Measurements from ENCODE around the gene LBX1. TPM values are rescaled to one million over a fixed set of nuclear protein-coding genes. Genes with fewer than 3 reads are reported as not detected.

The LBX1 gene
- total and polyA plus RNA-seq, 7 donors: not detected

DNA sequence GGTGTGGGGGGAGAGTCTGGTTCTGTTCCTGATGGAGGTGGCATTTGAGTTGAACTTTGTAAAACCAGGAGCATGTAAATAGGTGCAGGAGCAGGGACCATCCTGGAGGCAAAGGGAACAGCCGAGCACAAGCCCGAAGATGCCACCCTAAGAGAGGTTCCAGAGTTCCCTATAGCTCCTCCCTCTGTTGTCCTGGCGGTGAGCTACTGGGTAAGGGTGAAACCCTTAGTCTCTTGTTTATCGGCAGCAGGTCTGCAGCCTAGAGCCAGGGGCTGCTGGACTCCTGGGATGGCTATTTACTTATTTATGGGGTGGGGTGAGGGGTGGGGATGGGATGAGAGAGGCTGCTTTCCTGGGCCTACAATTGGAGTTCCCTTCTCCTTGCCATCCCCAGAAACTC, 6.5 kb upstream of the LBX1 start:
- no peaks in the 10 kb centered on the region for H3K36me3 ChIP-seq
- TF ChIP-seq EP300 (IDR thresholded peaks at IDR 0.05) (no peak), POLR2A (IDR thresholded peaks at IDR 0.05) (no peak), CTCF (IDR thresholded peaks at IDR 0.05) (no peak), POLR2AphosphoS5 (IDR thresholded peaks at IDR 0.05) (no peak)
- H3K27ac ChIP-seq: no peak overlapping the region
- H3K4me3 ChIP-seq: no peak overlapping the region
- peaks cover 60 to 96% (median 83%) of the 10 kb centered on the region in 3 donors for H3K27me3 ChIP-seq
- no peaks in the 10 kb centered on the region for H3K9me3 ChIP-seq
- intact Hi-C loops (cut with DNase I): no loop called here
- WGBS, 2 donors: 7 to 15% methylated on average over 4 of the region's 4 CpGs
- peaks cover 0 to 12% (median 11%) of the 10 kb centered on the region in 4 donors for H3K4me1 ChIP-seq
- DNase-seq: no peak

GRCh38 chr10:101234333-101234732, 5.1 kb upstream of the LBX1 start:
- TF ChIP-seq POLR2AphosphoS5 (IDR thresholded peaks at IDR 0.05): no peak
- TF ChIP-seq EP300 (IDR thresholded peaks at IDR 0.05): no peak
- no peak for TF ChIP-seq CTCF (IDR thresholded peaks at IDR 0.05)
- no peak for TF ChIP-seq POLR2A (IDR thresholded peaks at IDR 0.05)
- intact Hi-C loops (cut with DNase I): loop anchor here (5.0 kb wide), 1 partner anchor 118 kb away; the partner anchor contains the start of gene BTRC
- Histone ChIP-seq H3K27ac (no peak overlapping the region), H3K4me1 (peaks cover 0 to 24% (median 21%) of the 10 kb centered on the region in 4 donors), H3K4me3 (no peak overlapping the region), H3K9me3 (no peaks in the 10 kb centered on the region), H3K27me3 (peaks cover 74 to 100% (median 97%) of the 10 kb centered on the region in 3 donors), H3K36me3 (no peaks in the 10 kb centered on the region)
- no peak for DNase-seq
- WGBS, 2 donors: 34 to 55% methylated on average over 1 of the region's 1 CpG

DNA sequence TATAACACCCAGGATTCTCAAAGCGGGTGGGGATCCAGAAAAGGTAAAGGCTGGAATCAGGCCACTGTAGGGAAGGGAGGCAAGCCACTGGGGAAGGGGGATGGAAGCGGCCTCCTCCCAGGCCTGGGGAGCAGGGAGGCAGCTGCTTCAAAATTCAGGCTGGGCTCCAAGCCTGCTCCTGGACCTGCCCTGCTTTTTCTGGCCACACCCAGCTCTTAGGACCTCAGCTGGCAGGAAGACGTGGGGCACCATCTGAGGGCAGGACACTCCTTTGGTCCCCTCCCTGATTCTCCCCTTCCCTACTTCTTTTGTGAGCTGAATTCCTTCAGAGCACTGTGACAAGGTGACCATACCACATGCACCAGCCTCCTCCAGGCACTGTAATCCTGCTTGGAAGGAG, 4.6 kb upstream of the LBX1 start:
- Histone ChIP-seq H3K4me1 (peaks cover 0 to 28% (median 26%) of the 10 kb centered on the region in 4 donors), H3K4me3 (no peak overlapping the region), H3K9me3 (no peaks in the 10 kb centered on the region), H3K27ac (no peak overlapping the region), H3K36me3 (no peaks in the 10 kb centered on the region), H3K27me3 (peaks cover 78 to 100% (median 98%) of the 10 kb centered on the region in 3 donors)
- intact Hi-C loops (cut with DNase I): loop anchor here (5.0 kb wide), 1 partner anchor 118 kb away; the partner anchor contains the start of gene BTRC
- TF ChIP-seq EP300 (IDR thresholded peaks at IDR 0.05): no peak
- no peak for TF ChIP-seq CTCF (IDR thresholded peaks at IDR 0.05)
- no peak for TF ChIP-seq POLR2AphosphoS5 (IDR thresholded peaks at IDR 0.05)
- TF ChIP-seq POLR2A (IDR thresholded peaks at IDR 0.05): no peak
- 7 to 11% methylated on average over 3 of the region's 3 CpGs for WGBS, 2 donors
- no peak for DNase-seq

DNA sequence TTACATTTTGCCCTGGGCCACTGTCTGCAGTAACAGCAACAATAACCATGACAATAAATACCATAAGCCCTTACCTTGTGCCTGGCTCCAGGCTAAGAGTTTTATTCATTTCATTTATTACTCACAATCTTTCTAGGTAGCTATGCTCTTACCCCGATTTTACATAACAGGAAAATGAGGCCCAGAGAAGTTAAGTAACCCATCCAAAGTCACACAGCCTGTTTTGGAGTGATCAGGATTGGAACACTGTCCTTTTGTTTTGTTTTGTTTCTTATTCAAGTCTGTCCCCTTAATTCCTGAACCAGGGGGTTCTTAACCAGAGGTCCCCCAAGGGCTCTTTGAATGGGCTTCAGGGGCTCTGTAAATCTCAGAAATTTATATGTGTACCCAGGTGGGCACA, 4.2 kb upstream of the LBX1 start:
- Histone ChIP-seq H3K9me3 (no peaks in the 10 kb centered on the region), H3K27ac (no peak overlapping the region), H3K4me3 (no peak overlapping the region), H3K4me1 (peaks cover 0 to 33% (median 30%) of the 10 kb centered on the region in 4 donors), H3K36me3 (no peaks in the 10 kb centered on the region), H3K27me3 (peaks cover 78 to 100% (median 98%) of the 10 kb centered on the region in 3 donors)
- WGBS, 2 donors: 13 to 42% methylated on average over 1 of the region's 1 CpG
- no peak for DNase-seq
- intact Hi-C loops (cut with DNase I): loop anchor here (5.0 kb wide), 1 partner anchor 119 kb away; the partner anchor contains the start of gene BTRC
- TF ChIP-seq POLR2AphosphoS5 (IDR thresholded peaks at IDR 0.05) (no peak), EP300 (IDR thresholded peaks at IDR 0.05) (no peak), CTCF (IDR thresholded peaks at IDR 0.05) (no peak), POLR2A (IDR thresholded peaks at IDR 0.05) (no peak)

Measured in sigmoid colon (tissue), 7 donors.